Activated B cell treated with CpG ODN at 0.5 μM for 24 hours (primary cell): Measurements from ENCODE around the gene BMP2K. TPM values are rescaled to one million over a fixed set of nuclear protein-coding genes. Genes with fewer than 3 reads are reported as not detected.

ENCODE experiments used
- ATAC-seq: fragments of 200-7000 bp; cut with Tn5 transposase; one replicate; pipeline ENCODE4 v1.10.0; 2021; ENCODE audit warnings: low read depth, mild to moderate bottlenecking, moderate library complexity
- CTCF ChIA-PET: fragments of 350-600 bp; sonication (Branson Sonifier 250); formaldehyde crosslinking; loops from one replicate; lab custom pipeline; 2021; ENCODE audit warnings: antibody characterized with exemption; lab: Charles Lee
- POLR2A ChIA-PET: fragments of 350-600 bp; sonication (Branson Sonifier 250); formaldehyde crosslinking; loops from one replicate; lab custom pipeline; 2021; ENCODE audit warnings: antibody characterized with exemption; lab: Charles Lee
- DNase-seq: peaks from one replicate; pipeline ENCODE4 v3.0.0; 2022
- H3K27ac Mint-ChIP-seq: one replicate; pipeline ENCODE4 v1.8.0; 2020; ENCODE audit warnings: mixed read lengths
- H3K27me3 Mint-ChIP-seq: one replicate; pipeline ENCODE4 v1.8.0; 2021; ENCODE audit warnings: mixed read lengths
- H3K36me3 Mint-ChIP-seq: one replicate; pipeline ENCODE4 v1.8.0; 2021; ENCODE audit warnings: low read depth, mixed read lengths
- H3K4me1 Mint-ChIP-seq: one replicate; pipeline ENCODE4 v1.8.0; 2021; ENCODE audit warnings: mixed read lengths
- H3K4me3 Mint-ChIP-seq: one replicate; pipeline ENCODE4 v1.8.0; 2020; ENCODE audit warnings: mild to moderate bottlenecking, mixed read lengths
- H3K9me3 Mint-ChIP-seq: one replicate; pipeline ENCODE4 v1.8.0; 2020; ENCODE audit warnings: mixed read lengths
- CTCF ChIP-seq: fragments of 200-600 bp; IDR thresholded peaks from one replicate; pipeline ENCODE4 v1.8.0; 2022; ENCODE audit warnings: antibody characterized with exemption, mild to moderate bottlenecking
- intact Hi-C: fragments of 100-400 bp; cut with micrococcal nuclease; formaldehyde crosslinking; loops from one replicate; pipeline ENCODE4 v1.15.1; 2024
- total RNA-seq: library from RNA; stranded (reverse); gene quantifications from 2 replicates; pipeline ENCODE4 v1.2.3, GENCODE V29; 2022

BMP2K gene
- total RNA-seq, 1 donor from 2014 or later = 135 TPM

- ChIA-PET CTCF (interaction anchor here (0.8 to 2.8 kb wide), 6 partner anchors 10 to 165 kb away, joined by 3 to 19 read pairs (median 4); no protein-coding TSS in a partner anchor), POLR2A (interaction anchor here (0.5 to 7.6 kb wide), 43 partner anchors 9 to 957 kb away, joined by 3 to 102 read pairs (median 5); partner anchors contain the start of gene MRPL1)
- no peak for DNase-seq
- Mint-ChIP-seq H3K36me3 (peaks cover 11% of the 10 kb centered on the region), H3K4me1 (peaks cover 19% of the 10 kb centered on the region), H3K27ac (peak overlapping the region; percentile 97), H3K27me3 (no peaks in the 10 kb centered on the region), H3K4me3 (no peak overlapping the region), H3K9me3 (no peaks in the 10 kb centered on the region)
- intact Hi-C loops = loop anchor here (1.0 to 10.0 kb wide), 12 partner anchors 10 to 1298 kb away; partner anchors contain the start of genes ANTXR2 and MRPL1
- ATAC-seq = peak; percentile 53
- TF ChIP-seq CTCF = no peak
These were observed 802 bp downstream of the BMP2K start for GRCh38 chr4:78776729-78777575.

DNA sequence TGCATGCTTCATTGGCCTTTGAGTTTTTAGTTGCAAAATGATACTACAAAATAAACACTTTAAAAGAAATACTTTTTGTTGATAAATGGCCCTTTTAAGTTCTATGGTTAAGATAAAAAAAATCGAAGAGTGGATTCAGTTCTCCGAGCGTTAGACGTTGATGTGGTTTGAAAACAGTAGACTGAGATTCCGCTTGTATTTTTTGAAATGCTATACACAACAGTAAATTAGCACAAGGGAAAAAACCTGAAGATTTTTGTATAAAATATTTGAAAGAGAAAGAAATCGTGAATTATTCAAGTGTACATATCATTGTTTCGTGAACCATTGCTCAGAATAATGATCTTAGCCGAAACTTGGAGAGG, 1.4 kb downstream of the BMP2K start:
- intact Hi-C loops = loop anchor here (1.0 to 10.0 kb wide), 9 partner anchors 10 to 1297 kb away; partner anchors contain the start of genes ANTXR2 and MRPL1
- peaks cover 11% of the 10 kb centered on the region for H3K36me3 Mint-ChIP-seq
- no peak overlapping the region for H3K4me3 Mint-ChIP-seq
- POLR2A ChIA-PET = interaction anchor here (0.7 to 7.6 kb wide), 15 partner anchors 11 to 164 kb away, joined by 3 to 102 read pairs (median 16); no protein-coding TSS in a partner anchor
- no peaks in the 10 kb centered on the region for H3K9me3 Mint-ChIP-seq
- no peak for TF ChIP-seq CTCF
- no peak for DNase-seq
- CTCF ChIA-PET = interaction anchor here (0.8 to 2.8 kb wide), 4 partner anchors 11 to 166 kb away, joined by 3 to 19 read pairs (median 6); no protein-coding TSS in a partner anchor
- H3K27ac Mint-ChIP-seq = peak overlapping the region; percentile 97
- no peaks in the 10 kb centered on the region for H3K27me3 Mint-ChIP-seq
- peaks cover 19% of the 10 kb centered on the region for H3K4me1 Mint-ChIP-seq
- ATAC-seq = no peak

DNA sequence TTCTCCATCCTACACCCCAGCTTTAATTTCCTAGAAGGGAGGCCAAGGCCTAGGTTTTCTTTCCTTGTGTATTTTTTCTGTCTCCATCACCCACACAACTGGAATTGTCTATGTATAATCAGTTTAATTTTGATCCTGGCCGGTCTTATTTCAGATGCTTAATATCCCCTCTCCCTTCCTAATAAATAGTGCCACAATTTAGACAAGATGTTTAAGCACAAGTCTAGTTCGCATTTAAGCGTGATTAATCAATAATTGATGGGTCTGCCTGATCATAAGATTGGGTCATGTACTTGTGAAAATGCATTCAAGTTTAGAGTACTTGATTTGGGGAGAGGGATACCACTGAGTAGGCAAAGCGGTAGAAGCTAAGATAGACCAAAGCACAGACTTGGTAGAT, 2.4 kb downstream of the BMP2K start:
- Mint-ChIP-seq H3K4me3 (no peak overlapping the region), H3K27ac (no peak overlapping the region), H3K4me1 (peaks cover 22% of the 10 kb centered on the region), H3K9me3 (no peaks in the 10 kb centered on the region), H3K27me3 (no peaks in the 10 kb centered on the region), H3K36me3 (peaks cover 11% of the 10 kb centered on the region)
- ATAC-seq (no peak), DNase-seq (no peak)
- ChIA-PET POLR2A (interaction anchor here (0.8 to 7.6 kb wide), 7 partner anchors 24 to 165 kb away, joined by 3 to 102 read pairs (median 18); no protein-coding TSS in a partner anchor), CTCF (interaction anchor here (0.8 to 2.8 kb wide), 4 partner anchors 12 to 167 kb away, joined by 3 to 19 read pairs (median 6); no protein-coding TSS in a partner anchor)
- no peak for TF ChIP-seq CTCF
- intact Hi-C loops = loop anchor here (5.0 to 10.0 kb wide), 4 partner anchors 34 to 1296 kb away; partner anchors contain the start of genes ANTXR2 and MRPL1

DNA sequence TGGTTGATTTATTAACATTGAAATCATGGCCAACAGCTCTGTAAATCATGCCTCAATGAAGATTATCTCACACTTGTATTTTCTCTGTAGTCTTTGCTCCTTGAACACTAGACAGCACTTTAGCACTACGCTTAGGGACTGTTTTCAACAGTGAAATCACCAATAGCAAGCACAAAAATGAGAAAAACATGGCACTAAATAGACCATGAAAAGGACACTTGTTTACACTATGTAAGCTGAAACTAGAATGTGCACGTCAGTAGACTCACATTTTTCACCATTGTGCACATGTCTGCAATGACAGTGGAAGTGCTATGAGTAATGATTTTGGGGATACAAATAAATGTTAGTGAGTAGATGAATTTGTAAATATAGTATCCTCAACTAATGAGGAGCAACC, 3.1 kb downstream of the BMP2K start:
- Mint-ChIP-seq H3K4me3 (no peak overlapping the region), H3K9me3 (no peaks in the 10 kb centered on the region), H3K36me3 (peaks cover 12% of the 10 kb centered on the region), H3K27me3 (no peaks in the 10 kb centered on the region), H3K4me1 (peaks cover 24% of the 10 kb centered on the region), H3K27ac (no peak overlapping the region)
- ChIA-PET POLR2A (interaction anchor here (1.4 to 7.6 kb wide), 3 partner anchors 19 to 166 kb away, joined by 3 to 102 read pairs (median 12); no protein-coding TSS in a partner anchor), CTCF (interaction anchor here (1.9 kb wide), 1 partner anchor 135 kb away, joined by 4 read pairs; no protein-coding TSS in a partner anchor)
- no peak for TF ChIP-seq CTCF
- intact Hi-C loops = loop anchor here (5.0 to 10.0 kb wide), 4 partner anchors 33 to 1296 kb away; partner anchors contain the start of genes ANTXR2 and MRPL1
- ATAC-seq (no peak), DNase-seq (no peak)
